ENCODE measurements around the gene ERC1. TPM values are rescaled to one million over a fixed set of nuclear protein-coding genes. Genes with fewer than 3 reads are reported as not detected.

ERC1 gene
- total RNA-seq, 2 experiments from 2014 or later, result 40.1 to 49.6 TPM

- intact Hi-C loops (cut with DNase I, micrococcal nuclease), result no loop called here
- no peaks in the 10 kb centered on the region for H3K4me1 Mint-ChIP-seq (ENCODE audit: low read depth)
- H3K27me3 ChIP-seq (ENCODE audit: control insufficient read depth in 1 of 2, insufficient read depth in 2 of 2, low read length in 2 of 2), result no peaks in the 10 kb centered on the region
- H3K27ac ChIP-seq (ENCODE audit: low read depth in 1 of 2, low read length in 2 of 2), result no peak overlapping the region
- H3K4me1 ChIP-seq (ENCODE audit: insufficient read depth, low read length), result no peaks in the 10 kb centered on the region
- no peak overlapping the region for H3K27ac Mint-ChIP-seq
- CTCF ChIA-PET, result no interaction called here
- no peak for TF ChIP-seq CTCF (IDR thresholded peaks at IDR 0.05)
- POLR2A ChIA-PET, result no interaction called here
- peaks cover 0 to 5% of the 10 kb centered on the region in 2 experiments for H3K9me3 ChIP-seq (ENCODE audit: control insufficient read depth in 1 of 2, insufficient read depth in 1 of 2, low read length in 2 of 2)
- no peaks in the 10 kb centered on the region for H3K36me3 ChIP-seq (ENCODE audit: insufficient read depth, low read length)
- H3K4me3 ChIP-seq (ENCODE audit: low read length), result no peak overlapping the region
- no peak for DNase-seq
- H3K27me3 Mint-ChIP-seq, result no peaks in the 10 kb centered on the region
- no peak for ATAC-seq (ENCODE audit: poor library complexity)
- H3K4me3 Mint-ChIP-seq, result no peak overlapping the region
- H3K36me3 Mint-ChIP-seq (ENCODE audit: low read depth), result peaks cover 64% of the 10 kb centered on the region
- no peaks in the 10 kb centered on the region for H3K9me3 Mint-ChIP-seq
Measured at GRCh38 chr12:1300460-1300859, 309.4 kb downstream of the ERC1 start.

GRCh38 chr12:1302201-1302870 lies 311.3 kb downstream of the ERC1 start:
- Histone ChIP-seq H3K4me1 (ENCODE audit: insufficient read depth, low read length) (no peaks in the 10 kb centered on the region), H3K27ac (ENCODE audit: low read depth in 1 of 2, low read length in 2 of 2) (no peak overlapping the region), H3K27me3 (ENCODE audit: control insufficient read depth in 1 of 2, insufficient read depth in 2 of 2, low read length in 2 of 2) (no peaks in the 10 kb centered on the region), H3K36me3 (ENCODE audit: insufficient read depth, low read length) (peaks cover 5% of the 10 kb centered on the region), H3K4me3 (ENCODE audit: low read length) (no peak overlapping the region), H3K9me3 (ENCODE audit: control insufficient read depth in 1 of 2, insufficient read depth in 1 of 2, low read length in 2 of 2) (peaks cover 0 to 5% of the 10 kb centered on the region in 2 experiments)
- ATAC-seq (ENCODE audit: poor library complexity) (no peak), DNase-seq (no peak)
- TF ChIP-seq CTCF (IDR thresholded peaks at IDR 0.05), result no peak
- no peaks in the 10 kb centered on the region for H3K27me3 Mint-ChIP-seq
- no peaks in the 10 kb centered on the region for H3K4me1 Mint-ChIP-seq (ENCODE audit: low read depth)
- no peak overlapping the region for H3K4me3 Mint-ChIP-seq
- intact Hi-C loops (cut with DNase I, micrococcal nuclease), result no loop called here
- POLR2A ChIA-PET, result no interaction called here
- no peak overlapping the region for H3K27ac Mint-ChIP-seq
- CTCF ChIA-PET, result interaction anchor here (1.1 kb wide), 1 partner anchor 184 kb away, joined by 4 read pairs; no protein-coding TSS in a partner anchor
- no peaks in the 10 kb centered on the region for H3K9me3 Mint-ChIP-seq
- peaks cover 63% of the 10 kb centered on the region for H3K36me3 Mint-ChIP-seq (ENCODE audit: low read depth)

GRCh38 chr12:1305063-1305434 lies 314.0 kb downstream of the ERC1 start:
- Histone ChIP-seq H3K9me3 (ENCODE audit: control insufficient read depth in 1 of 2, insufficient read depth in 1 of 2, low read length in 2 of 2) (no peaks in the 10 kb centered on the region), H3K27me3 (ENCODE audit: control insufficient read depth in 1 of 2, insufficient read depth in 2 of 2, low read length in 2 of 2) (no peaks in the 10 kb centered on the region), H3K4me3 (ENCODE audit: low read length) (no peak overlapping the region), H3K27ac (ENCODE audit: low read depth in 1 of 2, low read length in 2 of 2) (no peak overlapping the region), H3K4me1 (ENCODE audit: insufficient read depth, low read length) (no peaks in the 10 kb centered on the region), H3K36me3 (ENCODE audit: insufficient read depth, low read length) (peaks cover 5% of the 10 kb centered on the region)
- Mint-ChIP-seq H3K27ac (no peak overlapping the region), H3K4me1 (ENCODE audit: low read depth) (no peaks in the 10 kb centered on the region), H3K4me3 (no peak overlapping the region), H3K27me3 (no peaks in the 10 kb centered on the region), H3K9me3 (no peaks in the 10 kb centered on the region), H3K36me3 (ENCODE audit: low read depth) (peaks cover 53% of the 10 kb centered on the region)
- ChIA-PET CTCF (no interaction called here), POLR2A (no interaction called here)
- intact Hi-C loops (cut with DNase I, micrococcal nuclease), result no loop called here
- TF ChIP-seq CTCF (IDR thresholded peaks at IDR 0.05), result no peak
- ATAC-seq (ENCODE audit: poor library complexity) (no peak), DNase-seq (no peak)
